SK-N-SH treated with all-trans-retinoic acid at 6 μM for 48 hours (cell line): Measurements from ENCODE around the gene GABARAPL1.
"Not testable (repeated sequence)": the region's sequence is repeated elsewhere in the genome, so short reads cannot be mapped to it uniquely, and the experiment has no call there.

Experiments used
- PATZ1 ChIP-seq: fragments of 250-450 bp; sonication (Bioruptor Pico); IDR thresholded peaks from 2 replicates; pipeline ENCODE4 v1.8.0; 2020; ENCODE audit warnings: mild to moderate bottlenecking, moderate library complexity, borderline replicate concordance
- ZNF565 ChIP-seq: fragments of 450-650 bp; formaldehyde crosslinking; conservative IDR thresholded peaks from 2 replicates; pipeline ENCODE4 v1.5.0; 2020; ENCODE audit warnings: low read depth, mild to moderate bottlenecking, moderate library complexity
- ZNF70 ChIP-seq: fragments of 450-650 bp; formaldehyde crosslinking; IDR thresholded peaks from 2 replicates; pipeline ENCODE4 v1.5.0; 2020; ENCODE audit warnings: mild to moderate bottlenecking, moderate library complexity

- TF ChIP-seq PATZ1; ZNF565 (CRISPR knock-in tag); ZNF70 (CRISPR knock-in tag): not testable (repeated sequence)
Measured at GRCh38 chr12:10204495-10204894, 8.2 kb upstream of the GABARAPL1 start.
